Measurements from ENCODE around the gene USP19. TPM values are rescaled to one million over a fixed set of nuclear protein-coding genes. Genes with fewer than 3 reads are reported as not detected.
A peak's percentile ranks its signal among the peaks of the same experiment; 100 is the strongest.

USP19 gene
- total RNA-seq, 2 donors from 2014 or later: 61.5 to 63.2 TPM

GRCh38 chr3:49122451-49122850 lies 1.8 kb upstream of the USP19 start:
- no peak for DNase-seq
- TF ChIP-seq CTCF (conservative IDR thresholded peaks at IDR 0.05): no peak
- Histone ChIP-seq H3K4me3 (ENCODE audit: low read length) (no peak overlapping the region), H3K27ac (ENCODE audit: low read depth, low read length) (no peak overlapping the region), H3K27me3 (ENCODE audit: control insufficient read depth, insufficient read depth, low read length, poor library complexity, severe bottlenecking) (no peaks in the 10 kb centered on the region), H3K9me3 (ENCODE audit: control insufficient read depth, low read length) (no peaks in the 10 kb centered on the region), H3K36me3 (ENCODE audit: control insufficient read depth, insufficient read depth, low read length) (peaks cover 46% of the 10 kb centered on the region), H3K4me1 (ENCODE audit: control insufficient read depth, insufficient read depth, low read length) (peaks cover 4% of the 10 kb centered on the region), H3K9ac (ENCODE audit: extremely low read depth, low read length, poor library complexity, severe bottlenecking) (no peak overlapping the region)
- 94 to 97% methylated on average over 7 of the region's 7 CpGs for WGBS, 2 experiments (ENCODE audit: insufficient coverage in 1 of 2, insufficient read length in 1 of 2)
- Mint-ChIP-seq H3K4me3 (no peak overlapping the region), H3K27ac (no peak overlapping the region), H3K4me1 (peaks cover 4% of the 10 kb centered on the region), H3K9me3 (no peaks in the 10 kb centered on the region), H3K36me3 (ENCODE audit: low read depth) (peaks cover 28% of the 10 kb centered on the region), H3K27me3 (ENCODE audit: insufficient read depth) (no peaks in the 10 kb centered on the region)

GRCh38 chr3:49122022-49122421 lies 1.4 kb upstream of the USP19 start:
- Histone ChIP-seq H3K9me3 (ENCODE audit: control insufficient read depth, low read length) (no peaks in the 10 kb centered on the region), H3K4me1 (ENCODE audit: control insufficient read depth, insufficient read depth, low read length) (peaks cover 4% of the 10 kb centered on the region), H3K27me3 (ENCODE audit: control insufficient read depth, insufficient read depth, low read length, poor library complexity, severe bottlenecking) (no peaks in the 10 kb centered on the region), H3K9ac (ENCODE audit: extremely low read depth, low read length, poor library complexity, severe bottlenecking) (no peak overlapping the region), H3K4me3 (ENCODE audit: low read length) (no peak overlapping the region), H3K36me3 (ENCODE audit: control insufficient read depth, insufficient read depth, low read length) (peaks cover 50% of the 10 kb centered on the region), H3K27ac (ENCODE audit: low read depth, low read length) (no peak overlapping the region)
- peaks cover 30% of the 10 kb centered on the region for H3K36me3 Mint-ChIP-seq (ENCODE audit: low read depth)
- no peak for DNase-seq
- no peaks in the 10 kb centered on the region for H3K9me3 Mint-ChIP-seq
- peaks cover 4% of the 10 kb centered on the region for H3K4me1 Mint-ChIP-seq
- H3K27ac Mint-ChIP-seq: no peak overlapping the region
- peak overlapping the region; percentile 76 for H3K4me3 Mint-ChIP-seq
- H3K27me3 Mint-ChIP-seq (ENCODE audit: insufficient read depth): no peaks in the 10 kb centered on the region
- WGBS, 2 experiments (ENCODE audit: insufficient coverage in 1 of 2, insufficient read length in 1 of 2): 95 to 99% methylated on average over 10 to 12 of the region's 12 CpGs
- no peak for TF ChIP-seq CTCF (conservative IDR thresholded peaks at IDR 0.05)

GRCh38 chr3:49121132-49121736 lies 611 bp upstream of the USP19 start:
- Mint-ChIP-seq H3K9me3 (no peaks in the 10 kb centered on the region), H3K4me3 (peak overlapping the region; percentile 76), H3K36me3 (ENCODE audit: low read depth) (peaks cover 36% of the 10 kb centered on the region), H3K27ac (peak overlapping the region; percentile 70), H3K4me1 (peaks cover 4% of the 10 kb centered on the region), H3K27me3 (ENCODE audit: insufficient read depth) (no peaks in the 10 kb centered on the region)
- peak overlapping the region; percentile 88 for H3K9ac ChIP-seq (ENCODE audit: extremely low read depth, low read length, poor library complexity, severe bottlenecking)
- 89 to 92% methylated on average over 13 to 17 of the region's 17 CpGs for WGBS, 2 experiments (ENCODE audit: insufficient coverage in 1 of 2, insufficient read length in 1 of 2)
- H3K4me1 ChIP-seq (ENCODE audit: control insufficient read depth, insufficient read depth, low read length): peaks cover 4% of the 10 kb centered on the region
- H3K36me3 ChIP-seq (ENCODE audit: control insufficient read depth, insufficient read depth, low read length): peaks cover 58% of the 10 kb centered on the region
- H3K27me3 ChIP-seq (ENCODE audit: control insufficient read depth, insufficient read depth, low read length, poor library complexity, severe bottlenecking): no peaks in the 10 kb centered on the region
- H3K27ac ChIP-seq (ENCODE audit: low read depth, low read length): peak overlapping the region; percentile 95
- peak overlapping the region; percentile 89 for H3K4me3 ChIP-seq (ENCODE audit: low read length)
- H3K9me3 ChIP-seq (ENCODE audit: control insufficient read depth, low read length): no peaks in the 10 kb centered on the region
- DNase-seq: no peak
- TF ChIP-seq CTCF (conservative IDR thresholded peaks at IDR 0.05): no peak
